ENCODE measurements around the gene LILRB5. TPM values are rescaled to one million over a fixed set of nuclear protein-coding genes. Genes with fewer than 3 reads are reported as not detected.
"Not testable (repeated sequence)": the region's sequence is repeated elsewhere in the genome, so short reads cannot be mapped to it uniquely, and the experiment has no call there.

The LILRB5 gene
- total and polyA plus RNA-seq, 2 of the 8 experiments (the other 6 are each of a cell fraction or from before 2014, with no cell fraction given) = 0.05 TPM; not detected in 1

- H3K79me2 ChIP-seq (ENCODE audit: control insufficient read depth in 1 of 2, insufficient read depth in 2 of 2, low read length in 2 of 2); H4K20me1 ChIP-seq (replicated peaks in 1 of 2; ENCODE audit: control insufficient read depth in 1 of 2, insufficient read depth in 2 of 2, low read length in 2 of 2); H4K5ac ChIP-seq (ENCODE audit: insufficient read length, low read depth, low read length); H2BK12ac ChIP-seq (ENCODE audit: low read depth, low read length); H3K4me3 ChIP-seq (ENCODE audit: extremely low read depth in 1 of 4, insufficient read depth in 2 of 4, low read depth in 3 of 4, low read length in 4 of 4); H2BK15ac ChIP-seq (ENCODE audit: low read length); H3K27ac ChIP-seq (ENCODE audit: low read depth, low read length); H3K36me3 ChIP-seq (ENCODE audit: control insufficient read depth in 2 of 4, insufficient read depth in 4 of 4, low read length in 3 of 4); H3K9me3 ChIP-seq (ENCODE audit: insufficient read depth in 2 of 2, low read depth in 1 of 2, low read length in 1 of 2); POLR2A ChIA-PET (ENCODE audit: partially characterized antibody); H4K8ac ChIP-seq (ENCODE audit: extremely low read depth, insufficient read depth, low read length); H2AK5ac ChIP-seq (ENCODE audit: low read depth, low read length); H2BK120ac ChIP-seq (replicated peaks; ENCODE audit: low read depth, low read length); H2BK5ac ChIP-seq (ENCODE audit: low read depth, low read length); H3K4ac ChIP-seq (replicated peaks; ENCODE audit: insufficient read length, low read depth, low read length); H3K79me1 ChIP-seq (ENCODE audit: low read depth, low read length); DNase-seq (ENCODE audit: low read depth in 1 of 2, low spot score in 2 of 2); H3K18ac ChIP-seq (ENCODE audit: extremely low read depth, low read length); H3K23ac ChIP-seq (ENCODE audit: insufficient read length); CTCF ChIA-PET (ENCODE audit: partially characterized antibody); H3K4me2 ChIP-seq (ENCODE audit: insufficient read depth in 1 of 2, low read depth in 2 of 2, low read length in 2 of 2); H2AFZ ChIP-seq (ENCODE audit: low read length); H3K14ac ChIP-seq (ENCODE audit: insufficient read length); H3K56ac ChIP-seq (replicated peaks; ENCODE audit: insufficient read length, low read depth, low read length); FAIRE-seq; H3K4me1 ChIP-seq (replicated peaks in 1 of 4; ENCODE audit: control insufficient read depth in 3 of 4, insufficient read depth in 4 of 4, low read length in 3 of 4); H3K27me3 ChIP-seq (replicated peaks in 1 of 4; ENCODE audit: control insufficient read depth in 3 of 4, extremely low read depth in 1 of 4, insufficient read depth in 3 of 4, low read length in 3 of 4); H3K23me2 ChIP-seq (ENCODE audit: low read depth, low read length); H4K91ac ChIP-seq (replicated peaks; ENCODE audit: insufficient read length, low read length); H3K9ac ChIP-seq (replicated peaks in 1 of 4; ENCODE audit: extremely low read depth in 1 of 4, low read depth in 3 of 4, low read length in 3 of 4); H2BK20ac ChIP-seq (ENCODE audit: low read length): not testable (repeated sequence)
- WGBS, 2 experiments (ENCODE audit: extremely low coverage in 1 of 2, insufficient coverage in 1 of 2, insufficient read length in 1 of 2, insufficient replicate concordance in 2 of 2, low coverage in 1 of 2, low lambda C conversion rate in 2 of 2, missing lambda C conversion rate in 1 of 2) = 62% methylated on average over 2 of the region's 4 CpGs; no CpG with 5 or more reads in 1 of the 2 experiments
These were observed 14.8 kb downstream of the LILRB5 start for GRCh38 chr19:54242234-54242633.

Data from H1 (cell line).